ENCODE results near the gene TRIM65.

DNA sequence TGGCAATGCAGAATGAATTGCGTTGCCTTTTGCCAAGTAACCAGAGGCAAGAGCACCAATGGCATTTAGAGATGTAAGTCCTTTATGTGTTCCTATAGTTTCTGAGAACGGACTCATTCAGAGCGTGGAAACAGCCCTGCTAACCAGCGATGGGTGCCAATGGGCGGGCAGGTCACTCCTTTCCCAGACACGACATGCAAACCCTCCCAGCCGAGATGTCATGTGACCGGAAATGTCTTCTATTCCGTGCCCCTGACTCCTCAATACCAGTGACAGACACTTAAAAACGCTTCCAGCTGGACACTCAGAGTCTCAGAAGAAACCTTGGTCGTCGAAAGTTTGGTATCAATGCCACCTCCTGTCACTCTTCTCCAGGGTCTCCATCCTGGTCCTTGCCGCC lies 40.9 kb upstream of the TRIM65 start:
- TF ChIP-seq, protein P1, sequence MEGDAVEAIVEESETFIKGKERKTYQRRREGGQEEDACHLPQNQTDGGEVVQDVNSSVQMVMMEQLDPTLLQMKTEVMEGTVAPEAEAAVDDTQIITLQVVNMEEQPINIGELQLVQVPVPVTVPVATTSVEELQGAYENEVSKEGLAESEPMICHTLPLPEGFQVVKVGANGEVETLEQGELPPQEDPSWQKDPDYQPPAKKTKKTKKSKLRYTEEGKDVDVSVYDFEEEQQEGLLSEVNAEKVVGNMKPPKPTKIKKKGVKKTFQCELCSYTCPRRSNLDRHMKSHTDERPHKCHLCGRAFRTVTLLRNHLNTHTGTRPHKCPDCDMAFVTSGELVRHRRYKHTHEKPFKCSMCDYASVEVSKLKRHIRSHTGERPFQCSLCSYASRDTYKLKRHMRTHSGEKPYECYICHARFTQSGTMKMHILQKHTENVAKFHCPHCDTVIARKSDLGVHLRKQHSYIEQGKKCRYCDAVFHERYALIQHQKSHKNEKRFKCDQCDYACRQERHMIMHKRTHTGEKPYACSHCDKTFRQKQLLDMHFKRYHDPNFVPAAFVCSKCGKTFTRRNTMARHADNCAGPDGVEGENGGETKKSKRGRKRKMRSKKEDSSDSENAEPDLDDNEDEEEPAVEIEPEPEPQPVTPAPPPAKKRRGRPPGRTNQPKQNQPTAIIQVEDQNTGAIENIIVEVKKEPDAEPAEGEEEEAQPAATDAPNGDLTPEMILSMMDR (IDR thresholded peaks at IDR 0.05; ENCODE audit: insufficient read depth, low read depth, low read length), result no peak
- TF ChIP-seq EZH2 (IDR thresholded peaks at IDR 0.05; ENCODE audit: insufficient read depth, low read length), result no peak

Data from astrocyte (in vitro differentiated cells and primary cell).